T-helper 17 cell (primary cell): Measurements from ENCODE around the gene GPATCH11. TPM values are rescaled to one million over a fixed set of nuclear protein-coding genes. Genes with fewer than 3 reads are reported as not detected.

ENCODE experiments used
- ATAC-seq: fragments of 150-1000 bp; cut with Tn5 transposase; 2 replicates; pipeline ENCODE4 v1.10.0; 2021; ENCODE audit warnings: mild to moderate bottlenecking, moderate library complexity
- DNase-seq, 3 donors: peaks; one replicate each; pipeline versions ENCODE4 v3.0.0 to v3.0.0-alpha.2; 2020 to 2021
- H3K9me3 ChIP-seq: one replicate; pipeline ENCODE4 v1.7.0; 2013; ENCODE audit warnings: low read length, mild to moderate bottlenecking; ENCODE audit not compliant: control insufficient read depth, poor library complexity, severe bottlenecking
- H3K27ac Mint-ChIP-seq: one replicate; pipeline ENCODE4 v1.8.0; 2022; ENCODE audit warnings: mild to moderate bottlenecking, moderate library complexity, mixed read lengths
- H3K27me3 Mint-ChIP-seq: one replicate; pipeline ENCODE4 v1.8.0; 2022; ENCODE audit warnings: mixed read lengths
- H3K36me3 Mint-ChIP-seq: one replicate; pipeline ENCODE4 v1.8.0; 2022; ENCODE audit warnings: low read depth, mixed read lengths
- H3K4me1 Mint-ChIP-seq: one replicate; pipeline ENCODE4 v1.8.0; 2022; ENCODE audit warnings: mild to moderate bottlenecking, mixed read lengths
- H3K4me3 Mint-ChIP-seq: one replicate; pipeline ENCODE4 v1.8.0; 2022; ENCODE audit warnings: mild to moderate bottlenecking, moderate library complexity, mixed read lengths
- total RNA-seq, 4 donors: library from RNA in 2 of 4; stranded (reverse) in 2 of 4; gene quantifications; one replicate each; pipeline ENCODE4 v1.2.3 and lab custom pipeline; 2022 to 2026

GPATCH11 gene
- total RNA-seq, 2 donors from 2014 or later, result 7.2 to 7.7 TPM

- no peak for DNase-seq
- Mint-ChIP-seq H3K27me3 (no peaks in the 10 kb centered on the region), H3K27ac (no peak overlapping the region), H3K4me3 (no peak overlapping the region), H3K4me1 (peaks cover 37% of the 10 kb centered on the region), H3K36me3 (peaks cover 6% of the 10 kb centered on the region)
- ATAC-seq, result no peak
- no peaks in the 10 kb centered on the region for H3K9me3 ChIP-seq
Measured at GRCh38 chr2:37085731-37086147, 1.4 kb downstream of the GPATCH11 start.

GRCh38 chr2:37090019-37090477 lies 5.7 kb downstream of the GPATCH11 start:
- H3K36me3 Mint-ChIP-seq, result peaks cover 6% of the 10 kb centered on the region
- no peak overlapping the region for H3K27ac Mint-ChIP-seq
- DNase-seq (no peak), ATAC-seq (peak; percentile 32)
- H3K4me1 Mint-ChIP-seq, result peaks cover 11% of the 10 kb centered on the region
- H3K9me3 ChIP-seq, result no peaks in the 10 kb centered on the region
- no peak overlapping the region for H3K4me3 Mint-ChIP-seq
- no peaks in the 10 kb centered on the region for H3K27me3 Mint-ChIP-seq

GRCh38 chr2:37091873-37092272 lies 7.6 kb downstream of the GPATCH11 start:
- ATAC-seq (no peak), DNase-seq (no peak)
- Mint-ChIP-seq H3K27ac (no peak overlapping the region), H3K27me3 (no peaks in the 10 kb centered on the region), H3K4me3 (no peak overlapping the region), H3K4me1 (peaks cover 11% of the 10 kb centered on the region), H3K36me3 (peaks cover 10% of the 10 kb centered on the region)
- no peaks in the 10 kb centered on the region for H3K9me3 ChIP-seq

GRCh38 chr2:37096568-37096967 lies 12.2 kb downstream of the GPATCH11 start:
- DNase-seq (no peak), ATAC-seq (no peak)
- H3K36me3 Mint-ChIP-seq, result peaks cover 12% of the 10 kb centered on the region
- H3K27me3 Mint-ChIP-seq, result no peaks in the 10 kb centered on the region
- H3K4me3 Mint-ChIP-seq, result no peak overlapping the region
- H3K27ac Mint-ChIP-seq, result peak overlapping the region; percentile 16
- no peaks in the 10 kb centered on the region for H3K9me3 ChIP-seq
- peaks cover 2% of the 10 kb centered on the region for H3K4me1 Mint-ChIP-seq

GRCh38 chr2:37098416-37099118 lies 14.2 kb downstream of the GPATCH11 start:
- ATAC-seq, result no peak
- DNase-seq, result no peak
- no peak overlapping the region for H3K27ac Mint-ChIP-seq
- H3K36me3 Mint-ChIP-seq, result peaks cover 12% of the 10 kb centered on the region
- no peaks in the 10 kb centered on the region for H3K4me1 Mint-ChIP-seq
- H3K4me3 Mint-ChIP-seq, result no peak overlapping the region
- no peaks in the 10 kb centered on the region for H3K27me3 Mint-ChIP-seq
- no peaks in the 10 kb centered on the region for H3K9me3 ChIP-seq

- Mint-ChIP-seq H3K4me3 (no peak overlapping the region), H3K36me3 (peaks cover 12% of the 10 kb centered on the region), H3K4me1 (no peaks in the 10 kb centered on the region), H3K27me3 (no peaks in the 10 kb centered on the region), H3K27ac (no peak overlapping the region)
- no peak for DNase-seq
- ATAC-seq, result no peak
- H3K9me3 ChIP-seq, result no peaks in the 10 kb centered on the region
Measured at GRCh38 chr2:37100054-37100453, 15.7 kb downstream of the GPATCH11 start.

- DNase-seq, result no peak
- Mint-ChIP-seq H3K27me3 (no peaks in the 10 kb centered on the region), H3K27ac (no peak overlapping the region), H3K4me3 (no peak overlapping the region), H3K36me3 (peaks cover 13% of the 10 kb centered on the region), H3K4me1 (no peaks in the 10 kb centered on the region)
- no peak for ATAC-seq
- no peaks in the 10 kb centered on the region for H3K9me3 ChIP-seq
Measured at GRCh38 chr2:37102588-37102987, 18.3 kb downstream of the GPATCH11 start.

- DNase-seq (no peak), ATAC-seq (no peak)
- no peak overlapping the region for H3K4me3 Mint-ChIP-seq
- H3K9me3 ChIP-seq, result no peaks in the 10 kb centered on the region
- no peaks in the 10 kb centered on the region for H3K4me1 Mint-ChIP-seq
- H3K27ac Mint-ChIP-seq, result no peak overlapping the region
- H3K36me3 Mint-ChIP-seq, result peaks cover 16% of the 10 kb centered on the region
- H3K27me3 Mint-ChIP-seq, result no peaks in the 10 kb centered on the region
Measured at GRCh38 chr2:37104178-37104577, 19.9 kb downstream of the GPATCH11 start.

- Mint-ChIP-seq H3K4me3 (no peak overlapping the region), H3K27me3 (no peaks in the 10 kb centered on the region), H3K36me3 (peaks cover 16% of the 10 kb centered on the region), H3K4me1 (no peaks in the 10 kb centered on the region), H3K27ac (peak overlapping the region; percentile 57)
- no peak for DNase-seq
- ATAC-seq, result no peak
- no peaks in the 10 kb centered on the region for H3K9me3 ChIP-seq
Measured at GRCh38 chr2:37105150-37105549, 20.8 kb downstream of the GPATCH11 start.

- Mint-ChIP-seq H3K4me1 (no peaks in the 10 kb centered on the region), H3K4me3 (no peak overlapping the region), H3K27me3 (no peaks in the 10 kb centered on the region), H3K36me3 (peaks cover 9% of the 10 kb centered on the region), H3K27ac (no peak overlapping the region)
- no peaks in the 10 kb centered on the region for H3K9me3 ChIP-seq
- ATAC-seq (no peak), DNase-seq (no peak)
Measured at GRCh38 chr2:37109523-37109922, 25.2 kb downstream of the GPATCH11 start.

- no peaks in the 10 kb centered on the region for H3K4me1 Mint-ChIP-seq
- ATAC-seq (no peak), DNase-seq (no peak)
- H3K36me3 Mint-ChIP-seq, result peaks cover 8% of the 10 kb centered on the region
- H3K4me3 Mint-ChIP-seq, result no peak overlapping the region
- no peaks in the 10 kb centered on the region for H3K27me3 Mint-ChIP-seq
- peak overlapping the region; percentile 14 for H3K27ac Mint-ChIP-seq
- H3K9me3 ChIP-seq, result no peaks in the 10 kb centered on the region
Measured at GRCh38 chr2:37110306-37111212, 26.2 kb downstream of the GPATCH11 start.

GRCh38 chr2:37111958-37112357 lies 27.6 kb downstream of the GPATCH11 start:
- Mint-ChIP-seq H3K4me3 (no peak overlapping the region), H3K27ac (no peak overlapping the region), H3K36me3 (peaks cover 5% of the 10 kb centered on the region), H3K4me1 (peaks cover 5% of the 10 kb centered on the region), H3K27me3 (no peaks in the 10 kb centered on the region)
- DNase-seq, result no peak
- ATAC-seq, result no peak
- no peaks in the 10 kb centered on the region for H3K9me3 ChIP-seq

GRCh38 chr2:37117566-37117965 lies 33.2 kb downstream of the GPATCH11 start:
- ATAC-seq, result no peak
- H3K27me3 Mint-ChIP-seq, result no peaks in the 10 kb centered on the region
- DNase-seq, result no peak
- peaks cover 13% of the 10 kb centered on the region for H3K4me1 Mint-ChIP-seq
- peak overlapping the region; percentile 77 for H3K27ac Mint-ChIP-seq
- H3K9me3 ChIP-seq, result no peaks in the 10 kb centered on the region
- H3K36me3 Mint-ChIP-seq, result peaks cover 9% of the 10 kb centered on the region
- no peak overlapping the region for H3K4me3 Mint-ChIP-seq
